ENCODE data around the gene RMRP.
"Not testable (repeated sequence)": the region's sequence is repeated elsewhere in the genome, so short reads cannot be mapped to it uniquely, and the experiment has no call there.

Gene RMRP

GRCh38 chr9:35664531-35665470, 7.0 kb upstream of the RMRP start, which contains the start of gene ARHGEF39:
Gene ARHGEF39 (minus strand): TSS chr9:35665195. CDS start chr9:35665169, 26 bp downstream.
- DNase-seq, result peak; percentile 48 to 82 (median 59)

GRCh38 chr9:35662437-35662836, 4.6 kb upstream of the RMRP start:
- no peak for DNase-seq

GRCh38 chr9:35661756-35662350, 4.0 kb upstream of the RMRP start:
- peak in 4 of 5 donors; percentile 33 to 41 (median 40) for DNase-seq

GRCh38 chr9:35660966-35661415, 3.2 kb upstream of the RMRP start:
- no peak for DNase-seq

- no peak for DNase-seq
Observed at GRCh38 chr9:35659340-35659739, 1.5 kb upstream of the RMRP start.

- DNase-seq, result no peak
Observed at GRCh38 chr9:35658968-35659220, 1.1 kb upstream of the RMRP start.

GRCh38 chr9:35658137-35658967, 533 bp upstream of the RMRP start, which contains the start of gene CCDC107:
Gene CCDC107 (plus strand): TSS chr9:35658292. CDS start chr9:35658380, 88 bp downstream.
- peak; percentile 74 to 85 (median 79) for DNase-seq

- no peak for DNase-seq
Observed at GRCh38 chr9:35656831-35657545, 831 bp downstream of the RMRP start.

- DNase-seq, result no peak
Observed at GRCh38 chr9:35656348-35656747, 1.5 kb downstream of the RMRP start.

- no peak for DNase-seq
Observed at GRCh38 chr9:35653611-35654010, 4.2 kb downstream of the RMRP start.

GRCh38 chr9:35652829-35653209, 5.0 kb downstream of the RMRP start:
- no peak for DNase-seq

- no peak for DNase-seq
Observed at GRCh38 chr9:35651956-35652828, 5.6 kb downstream of the RMRP start.

- DNase-seq, result peak in 2 of 5 donors; percentile 40 to 45
Observed at GRCh38 chr9:35650341-35651158, 7.3 kb downstream of the RMRP start, which contains the start of gene SIT1. Gene SIT1 (minus strand): TSS chr9:35650931. CDS start chr9:35650853, 78 bp downstream.

- DNase-seq, result peak in 1 of 5 donors; percentile 60
Observed at GRCh38 chr9:35649431-35650340, 8.1 kb downstream of the RMRP start.

- peak; percentile 83 to 94 (median 87) for DNase-seq
Observed at GRCh38 chr9:35646533-35647265, 11.1 kb downstream of the RMRP start.

- peak in 1 of 5 donors; percentile 43 for DNase-seq
Observed at GRCh38 chr9:35646153-35646532, 11.7 kb downstream of the RMRP start.

GRCh38 chr9:35645736-35646135, 12.1 kb downstream of the RMRP start:
- not testable (repeated sequence) for DNase-seq

- no peak for DNase-seq
Observed at GRCh38 chr9:35643046-35643445, 14.8 kb downstream of the RMRP start.

All from T-helper 1 cell (primary cell).